Right hindlimb (tissue), 1 donor: ENCODE data around the gene VEGFA.

ENCODE experiments used
- DNase-seq: peaks from one replicate; pipeline ENCODE4 v3.0.0-alpha.2; 2018

The VEGFA gene

DNA sequence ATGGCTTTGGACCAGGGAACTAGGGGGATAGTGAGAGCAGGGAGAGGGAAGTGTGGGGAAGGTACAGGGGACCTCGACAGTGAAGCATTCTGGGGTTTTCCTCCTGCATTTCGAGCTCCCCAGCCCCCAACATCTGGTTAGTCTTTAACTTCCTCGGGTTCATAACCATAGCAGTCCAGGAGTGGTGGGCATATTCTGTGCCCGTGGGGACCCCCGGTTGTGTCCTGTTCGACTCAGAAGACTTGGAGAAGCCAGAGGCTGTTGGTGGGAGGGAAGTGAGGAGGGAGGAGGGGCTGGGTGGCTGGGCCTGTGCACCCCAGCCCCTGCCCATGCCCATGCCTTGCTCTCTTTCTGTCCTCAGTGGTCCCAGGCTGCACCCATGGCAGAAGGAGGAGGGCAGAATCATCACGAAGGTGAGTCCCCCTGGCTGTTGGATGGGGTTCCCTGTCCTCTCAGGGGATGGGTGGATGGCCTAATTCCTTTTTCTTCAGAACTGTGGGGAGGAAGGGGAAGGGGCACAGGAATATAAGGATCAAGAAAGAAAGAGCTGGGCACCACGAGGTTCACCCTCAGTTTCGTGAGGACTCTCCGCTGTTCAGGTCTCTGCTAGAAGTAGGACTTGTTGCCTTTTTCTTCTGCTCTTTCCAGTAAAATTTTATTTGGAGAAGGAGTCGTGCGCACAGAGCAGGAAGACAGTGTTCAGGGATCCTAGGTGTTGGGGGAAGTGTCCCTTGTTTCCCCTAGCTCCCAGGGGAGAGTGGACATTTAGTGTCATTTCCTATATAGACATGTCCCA lies 4.2 kb downstream of the VEGFA start:
- peak; percentile 23 for DNase-seq

DNA sequence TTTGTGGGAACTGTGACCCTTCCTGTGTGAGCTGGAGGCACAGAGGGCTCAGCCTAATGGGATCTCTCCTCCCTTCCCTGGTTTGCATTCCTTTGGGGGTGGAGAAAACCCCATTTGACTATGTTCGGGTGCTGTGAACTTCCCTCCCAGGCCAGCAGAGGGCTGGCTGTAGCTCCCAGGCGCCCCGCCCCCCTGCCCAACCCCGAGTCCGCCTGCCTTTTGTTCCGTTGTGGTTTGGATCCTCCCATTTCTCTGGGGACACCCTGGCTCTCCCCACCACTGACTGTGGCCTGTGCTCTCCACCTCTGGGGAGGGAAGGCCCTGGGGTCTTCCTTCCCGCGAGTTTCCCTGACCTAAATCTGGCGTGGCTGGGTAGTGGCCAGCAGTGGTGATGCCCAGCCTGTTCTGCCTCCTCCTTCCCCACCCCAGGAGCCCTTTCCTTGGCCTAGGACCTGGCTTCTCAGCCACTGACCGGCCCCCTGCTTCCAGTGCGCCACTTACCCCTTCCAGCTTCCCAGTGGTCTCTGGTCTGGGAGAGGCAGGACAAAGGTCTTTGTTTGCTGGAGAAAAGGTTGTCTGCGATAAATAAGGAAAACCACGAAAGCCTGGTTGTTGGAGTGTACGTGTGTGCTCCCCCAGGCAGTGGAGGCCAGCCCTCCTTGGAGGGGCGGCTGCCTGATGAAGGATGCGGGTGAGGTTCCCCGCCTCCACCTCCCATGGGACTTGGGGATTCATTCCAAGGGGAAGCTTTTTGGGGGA lies 4.9 kb downstream of the VEGFA start:
- DNase-seq: peak; percentile 66

DNA sequence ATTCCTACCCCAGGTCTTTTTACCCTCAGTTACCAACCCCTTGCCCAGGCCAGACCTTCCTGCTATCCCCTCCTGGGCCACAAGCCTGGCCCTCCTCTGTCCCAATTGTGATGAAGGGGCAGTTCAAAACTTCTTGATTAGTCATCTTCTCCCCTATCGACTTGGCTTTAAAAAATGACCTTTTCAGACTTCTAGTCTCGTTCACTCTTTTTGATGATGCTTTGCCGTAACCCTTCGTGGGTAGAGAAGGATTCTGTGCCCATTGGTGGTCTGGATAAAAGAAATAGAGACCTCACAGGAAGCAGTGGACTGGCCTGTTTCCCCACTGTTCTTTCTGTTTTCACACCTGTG lies 5.5 kb downstream of the VEGFA start:
- no peak for DNase-seq

DNA sequence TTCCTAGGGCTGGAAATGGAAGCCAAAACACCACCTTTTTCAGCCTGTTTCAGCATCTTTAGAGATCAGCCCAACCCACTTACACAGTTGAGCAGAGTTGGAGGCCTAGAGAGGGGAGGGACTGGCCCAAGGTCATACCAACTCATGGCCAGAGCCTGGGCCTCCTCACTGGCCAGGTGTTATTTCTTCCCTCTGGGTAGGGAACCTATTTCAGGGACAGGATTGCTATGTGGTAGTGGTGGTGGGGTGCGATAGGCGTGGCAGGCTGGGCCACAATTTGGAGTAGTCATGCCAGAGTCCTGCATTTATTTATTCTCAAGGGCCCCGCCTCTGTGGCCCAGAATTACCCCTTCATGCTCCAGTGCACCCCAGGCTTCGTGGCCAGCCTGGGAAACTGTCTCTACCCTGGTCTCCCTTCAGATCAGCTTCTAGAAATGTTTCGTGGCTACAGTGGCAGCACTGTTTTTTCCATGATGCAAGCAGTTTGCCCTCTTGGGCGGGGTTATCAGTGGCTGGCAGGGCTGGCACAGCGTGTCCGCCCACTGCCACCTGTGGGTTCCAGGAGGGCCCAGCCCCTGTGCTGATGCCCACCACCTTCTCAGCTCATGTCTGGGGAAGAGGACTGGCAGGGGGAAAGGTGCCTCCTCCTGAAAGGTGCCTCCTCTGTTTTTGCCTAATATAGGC lies 6.2 kb downstream of the VEGFA start:
- peak; percentile 13 for DNase-seq

DNA sequence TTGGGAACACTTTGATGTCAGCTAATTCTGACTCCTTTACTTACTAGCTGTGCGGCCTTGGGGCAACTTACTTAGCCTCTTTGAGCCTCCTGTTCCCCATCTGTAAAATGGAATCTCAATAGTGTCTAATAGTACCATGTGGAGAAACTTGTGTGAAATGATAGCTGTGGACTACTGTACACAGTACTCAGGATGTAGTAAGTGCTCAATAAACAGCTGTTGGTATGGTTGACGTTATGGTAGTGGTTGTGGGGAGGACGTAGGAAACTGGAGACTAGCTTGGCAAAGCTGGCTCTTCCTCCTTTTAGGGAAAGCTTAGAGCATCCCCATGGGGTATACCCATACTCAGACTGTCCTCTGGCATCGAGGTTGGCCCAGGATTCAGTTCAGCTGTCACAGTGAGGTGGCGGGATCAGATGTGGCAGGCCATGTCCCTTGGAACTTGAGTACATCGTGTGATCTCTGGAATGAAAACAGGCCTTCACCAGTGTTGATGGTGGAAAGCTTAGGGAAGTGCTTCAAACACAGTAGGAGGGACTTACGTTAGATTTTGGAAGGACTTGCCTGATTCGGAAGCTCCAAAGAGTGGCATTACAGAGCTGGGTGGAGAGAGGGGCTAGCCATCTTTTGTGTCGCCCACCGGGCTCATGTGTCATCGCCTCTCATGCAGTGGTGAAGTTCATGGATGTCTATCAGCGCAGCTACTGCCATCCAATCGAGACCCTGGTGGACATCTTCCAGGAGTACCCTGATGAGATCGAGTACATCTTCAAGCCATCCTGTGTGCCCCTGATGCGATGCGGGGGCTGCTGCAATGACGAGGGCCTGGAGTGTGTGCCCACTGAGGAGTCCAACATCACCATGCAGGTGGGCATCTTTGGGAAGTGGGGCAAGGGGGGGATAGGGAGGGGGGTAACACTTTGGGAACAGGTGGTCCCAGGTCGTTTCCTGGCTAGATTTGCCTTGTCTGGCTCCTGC lies 7.1 kb downstream of the VEGFA start:
- DNase-seq: no peak

DNA sequence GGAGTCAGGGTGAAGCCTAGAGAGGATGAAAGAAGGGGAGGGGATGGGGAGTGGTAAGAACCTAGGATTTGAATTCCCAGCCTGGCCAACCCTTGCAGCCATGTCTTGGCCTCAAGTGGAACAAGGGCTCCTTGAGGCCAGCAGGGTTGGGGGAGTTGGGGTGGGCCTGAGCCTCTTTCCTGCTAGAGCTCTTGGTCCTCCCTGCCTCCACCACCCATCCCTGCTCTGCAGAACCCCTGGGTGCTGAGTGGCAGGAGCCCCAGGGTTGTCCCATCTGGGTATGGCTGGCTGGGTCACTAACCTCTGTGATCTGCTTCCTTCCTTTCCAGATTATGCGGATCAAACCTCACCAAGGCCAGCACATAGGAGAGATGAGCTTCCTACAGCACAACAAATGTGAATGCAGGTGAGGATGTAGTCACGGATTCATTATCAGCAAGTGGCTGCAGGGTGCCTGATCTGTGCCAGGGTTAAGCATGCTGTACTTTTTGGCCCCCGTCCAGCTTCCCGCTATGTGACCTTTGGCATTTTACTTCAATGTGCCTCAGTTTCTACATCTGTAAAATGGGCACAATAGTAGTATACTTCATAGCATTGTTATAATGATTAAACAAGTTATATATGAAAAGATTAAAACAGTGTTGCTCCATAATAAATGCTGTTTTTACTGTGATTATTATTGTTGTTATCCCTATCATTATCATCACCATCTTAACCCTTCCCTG lies 8.3 kb downstream of the VEGFA start:
- DNase-seq: no peak

DNA sequence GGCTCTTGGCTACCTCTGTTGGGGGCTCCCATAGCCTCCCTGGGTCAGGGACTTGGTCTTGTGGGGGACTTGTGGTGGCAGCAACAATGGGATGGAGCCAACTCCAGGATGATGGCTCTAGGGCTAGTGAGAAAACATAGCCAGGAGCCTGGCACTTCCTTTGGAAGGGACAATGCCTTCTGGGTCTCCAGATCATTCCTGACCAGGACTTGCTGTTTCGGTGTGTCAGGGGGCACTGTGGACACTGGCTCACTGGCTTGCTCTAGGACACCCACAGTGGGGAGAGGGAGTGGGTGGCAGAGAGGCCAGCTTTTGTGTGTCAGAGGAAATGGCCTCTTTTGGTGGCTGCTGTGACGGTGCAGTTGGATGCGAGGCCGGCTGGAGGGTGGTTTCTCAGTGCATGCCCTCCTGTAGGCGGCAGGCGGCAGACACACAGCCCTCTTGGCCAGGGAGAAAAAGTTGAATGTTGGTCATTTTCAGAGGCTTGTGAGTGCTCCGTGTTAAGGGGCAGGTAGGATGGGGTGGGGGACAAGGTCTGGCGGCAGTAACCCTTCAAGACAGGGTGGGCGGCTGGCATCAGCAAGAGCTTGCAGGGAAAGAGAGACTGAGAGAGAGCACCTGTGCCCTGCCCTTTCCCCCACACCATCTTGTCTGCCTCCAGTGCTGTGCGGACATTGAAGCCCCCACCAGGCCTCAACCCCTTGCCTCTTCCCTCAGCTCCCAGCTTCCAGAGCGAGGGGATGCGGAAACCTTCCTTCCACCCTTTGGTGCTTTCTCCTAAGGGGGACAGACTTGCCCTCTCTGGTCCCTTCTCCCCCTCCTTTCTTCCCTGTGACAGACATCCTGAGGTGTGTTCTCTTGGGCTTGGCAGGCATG lies 9.2 kb downstream of the VEGFA start:
- no peak for DNase-seq

DNA sequence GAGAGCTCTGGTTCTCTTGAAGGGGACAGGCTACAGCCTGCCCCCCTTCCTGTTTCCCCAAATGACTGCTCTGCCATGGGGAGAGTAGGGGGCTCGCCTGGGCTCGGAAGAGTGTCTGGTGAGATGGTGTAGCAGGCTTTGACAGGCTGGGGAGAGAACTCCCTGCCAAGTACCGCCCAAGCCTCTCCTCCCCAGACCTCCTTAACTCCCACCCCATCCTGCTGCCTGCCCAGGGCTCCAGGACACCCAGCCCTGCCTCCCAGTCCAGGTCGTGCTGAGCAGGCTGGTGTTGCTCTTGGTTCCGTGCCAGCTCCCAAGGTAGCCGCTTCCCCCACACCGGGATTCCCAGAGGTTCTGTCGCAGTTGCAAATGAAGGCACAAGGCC lies 9.8 kb downstream of the VEGFA start:
- no peak for DNase-seq

DNA sequence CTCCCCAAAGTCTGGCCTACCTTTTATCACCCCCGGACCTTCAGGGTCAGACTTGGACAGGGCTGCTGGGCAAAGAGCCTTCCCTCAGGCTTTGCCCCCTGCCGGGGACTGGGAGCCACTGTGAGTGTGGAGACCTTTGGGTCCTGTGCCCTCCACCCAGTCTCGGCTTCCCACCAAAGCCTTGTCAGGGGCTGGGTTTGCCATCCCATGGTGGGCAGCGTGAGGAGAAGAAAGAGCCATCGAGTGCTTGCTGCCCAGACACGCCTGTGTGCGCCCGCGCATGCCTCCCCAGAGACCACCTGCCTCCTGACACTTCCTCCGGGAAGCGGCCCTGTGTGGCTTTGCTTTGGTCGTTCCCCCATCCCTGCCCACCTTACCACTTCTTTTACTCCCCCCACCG lies 10.3 kb downstream of the VEGFA start:
- no peak for DNase-seq

DNA sequence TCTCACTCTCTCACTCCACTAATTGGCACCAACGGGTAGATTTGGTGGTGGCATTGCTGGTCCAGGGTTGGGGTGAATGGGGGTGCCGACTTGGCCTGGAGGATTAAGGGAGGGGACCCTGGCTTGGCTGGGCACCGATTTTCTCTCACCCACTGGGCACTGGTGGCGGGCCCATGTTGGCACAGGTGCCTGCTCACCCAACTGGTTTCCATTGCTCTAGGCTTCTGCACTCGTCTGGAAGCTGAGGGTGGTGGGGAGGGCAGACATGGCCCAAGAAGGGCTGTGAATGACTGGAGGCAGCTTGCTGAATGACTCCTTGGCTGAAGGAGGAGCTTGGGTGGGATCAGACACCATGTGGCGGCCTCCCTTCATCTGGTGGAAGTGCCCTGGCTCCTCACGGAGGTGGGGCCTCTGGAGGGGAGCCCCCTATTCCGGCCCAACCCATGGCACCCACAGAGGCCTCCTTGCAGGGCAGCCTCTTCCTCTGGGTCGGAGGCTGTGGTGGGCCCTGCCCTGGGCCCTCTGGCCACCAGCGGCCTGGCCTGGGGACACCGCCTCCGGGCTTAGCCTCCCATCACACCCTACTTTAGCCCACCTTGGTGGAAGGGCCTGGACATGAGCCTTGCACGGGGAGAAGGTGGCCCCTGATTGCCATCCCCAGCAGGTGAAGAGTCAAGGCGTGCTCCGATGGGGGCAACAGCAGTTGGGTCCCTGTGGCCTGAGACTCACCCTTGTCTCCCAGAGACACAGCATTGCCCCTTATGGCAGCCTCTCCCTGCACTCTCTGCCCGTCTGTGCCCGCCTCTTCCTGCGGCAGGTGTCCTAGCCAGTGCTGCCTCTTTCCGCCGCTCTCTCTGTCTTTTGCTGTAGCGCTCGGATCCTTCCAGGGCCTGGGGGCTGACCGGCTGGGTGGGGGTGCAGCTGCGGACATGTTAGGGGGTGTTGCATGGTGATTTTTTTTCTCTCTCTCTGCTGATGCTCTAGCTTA lies 11.2 kb downstream of the VEGFA start:
- no peak for DNase-seq

DNA sequence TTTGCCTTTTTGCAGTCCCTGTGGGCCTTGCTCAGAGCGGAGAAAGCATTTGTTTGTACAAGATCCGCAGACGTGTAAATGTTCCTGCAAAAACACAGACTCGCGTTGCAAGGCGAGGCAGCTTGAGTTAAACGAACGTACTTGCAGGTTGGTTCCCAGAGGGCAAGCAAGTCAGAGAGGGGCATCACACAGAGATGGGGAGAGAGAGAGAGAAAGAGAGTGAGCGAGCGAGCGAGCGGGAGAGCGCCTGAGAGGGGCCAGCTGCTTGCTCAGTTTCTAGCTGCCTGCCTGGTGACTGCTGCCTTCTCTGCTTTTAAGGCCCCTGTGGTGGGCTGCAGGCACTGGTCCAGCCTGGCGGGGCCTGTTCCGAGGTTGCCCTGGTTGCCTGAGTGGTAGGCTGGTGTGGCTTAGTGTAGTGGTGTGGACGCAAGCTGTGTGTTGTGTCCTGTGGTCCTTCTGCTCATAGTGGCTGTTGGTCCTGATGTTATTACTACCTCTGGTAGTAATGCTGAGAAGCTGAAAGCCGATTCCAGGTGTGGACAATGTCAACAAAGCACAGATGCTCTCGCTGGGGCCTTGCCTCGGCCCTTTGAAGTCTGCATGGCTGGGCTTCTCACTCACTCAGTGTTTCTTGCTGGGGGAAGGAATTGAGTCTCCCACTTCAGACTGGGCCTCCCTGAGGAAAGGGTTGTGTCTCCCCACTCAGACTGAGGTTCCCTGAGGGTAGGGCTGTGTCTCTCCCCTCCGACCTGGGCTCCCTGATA lies 12.1 kb downstream of the VEGFA start:
- no peak for DNase-seq

DNA sequence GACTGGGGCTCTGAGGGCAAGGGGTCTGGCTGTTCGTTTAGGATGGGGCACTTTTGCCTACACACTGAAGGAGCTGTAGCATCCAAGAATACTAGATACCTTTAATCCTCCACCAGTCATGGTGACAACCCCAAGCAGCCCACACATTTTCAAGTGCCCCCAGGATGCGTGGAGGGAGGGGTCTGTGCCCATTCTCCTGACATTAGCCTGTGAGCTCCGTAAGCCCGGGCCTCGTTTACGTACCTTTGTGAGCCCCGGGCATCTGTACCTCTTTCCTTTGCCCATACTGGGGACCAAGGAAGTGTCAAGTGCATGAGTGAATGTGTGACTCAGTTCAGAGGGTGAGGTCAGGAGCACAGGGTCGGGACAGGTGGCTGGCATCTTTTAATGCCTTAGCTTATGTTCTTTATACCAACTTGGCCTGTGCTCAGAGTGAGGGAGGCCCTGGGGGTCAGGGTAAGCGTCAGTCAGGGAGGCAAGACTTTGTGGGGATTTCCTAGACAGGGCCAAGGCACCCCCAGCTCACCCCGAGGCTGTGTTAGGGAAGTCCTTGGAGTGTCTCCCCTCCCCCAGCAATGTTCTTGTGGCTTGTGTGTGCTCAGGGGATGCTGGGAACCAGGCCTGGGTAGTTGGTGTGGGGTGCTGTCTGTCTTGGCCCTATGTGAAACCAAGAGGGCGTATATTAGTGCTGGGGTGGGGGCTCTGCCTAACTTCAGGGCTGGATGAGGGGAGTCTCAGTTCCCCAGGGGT lies 12.9 kb downstream of the VEGFA start:
- DNase-seq: no peak

DNA sequence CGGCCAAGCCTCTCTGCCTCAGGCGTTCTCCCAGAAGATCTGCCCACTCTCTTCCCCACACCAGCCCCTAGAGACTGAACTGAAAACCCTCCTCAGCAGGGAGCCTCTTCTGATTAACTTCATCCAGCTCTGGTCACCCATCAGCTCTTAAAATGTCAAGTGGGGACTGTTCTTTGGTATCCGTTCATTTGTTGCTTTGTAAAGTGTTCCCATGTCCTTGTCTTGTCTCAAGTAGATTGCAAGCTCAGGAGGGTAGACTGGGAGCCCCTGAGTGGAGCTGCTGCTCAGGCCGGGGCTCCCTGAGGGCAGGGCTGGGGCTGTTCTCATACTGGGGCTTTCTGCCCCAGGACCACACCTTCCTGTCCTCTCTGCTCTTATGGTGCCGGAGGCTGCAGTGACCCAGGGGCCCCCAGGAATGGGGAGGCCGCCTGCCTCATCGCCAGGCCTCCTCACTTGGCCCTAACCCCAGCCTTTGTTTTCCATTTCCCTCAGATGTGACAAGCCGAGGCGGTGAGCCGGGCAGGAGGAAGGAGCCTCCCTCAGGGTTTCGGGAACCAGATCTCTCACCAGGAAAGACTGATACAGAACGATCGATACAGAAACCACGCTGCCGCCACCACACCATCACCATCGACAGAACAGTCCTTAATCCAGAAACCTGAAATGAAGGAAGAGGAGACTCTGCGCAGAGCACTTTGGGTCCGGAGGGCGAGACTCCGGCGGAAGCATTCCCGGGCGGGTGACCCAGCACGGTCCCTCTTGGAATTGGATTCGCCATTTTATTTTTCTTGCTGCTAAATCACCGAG lies 14.2 kb downstream of the VEGFA start:
- no peak for DNase-seq

DNA sequence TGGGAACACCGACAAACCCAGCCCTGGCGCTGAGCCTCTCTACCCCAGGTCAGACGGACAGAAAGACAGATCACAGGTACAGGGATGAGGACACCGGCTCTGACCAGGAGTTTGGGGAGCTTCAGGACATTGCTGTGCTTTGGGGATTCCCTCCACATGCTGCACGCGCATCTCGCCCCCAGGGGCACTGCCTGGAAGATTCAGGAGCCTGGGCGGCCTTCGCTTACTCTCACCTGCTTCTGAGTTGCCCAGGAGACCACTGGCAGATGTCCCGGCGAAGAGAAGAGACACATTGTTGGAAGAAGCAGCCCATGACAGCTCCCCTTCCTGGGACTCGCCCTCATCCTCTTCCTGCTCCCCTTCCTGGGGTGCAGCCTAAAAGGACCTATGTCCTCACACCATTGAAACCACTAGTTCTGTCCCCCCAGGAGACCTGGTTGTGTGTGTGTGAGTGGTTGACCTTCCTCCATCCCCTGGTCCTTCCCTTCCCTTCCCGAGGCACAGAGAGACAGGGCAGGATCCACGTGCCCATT lies 15.3 kb downstream of the VEGFA start:
- DNase-seq: no peak

DNA sequence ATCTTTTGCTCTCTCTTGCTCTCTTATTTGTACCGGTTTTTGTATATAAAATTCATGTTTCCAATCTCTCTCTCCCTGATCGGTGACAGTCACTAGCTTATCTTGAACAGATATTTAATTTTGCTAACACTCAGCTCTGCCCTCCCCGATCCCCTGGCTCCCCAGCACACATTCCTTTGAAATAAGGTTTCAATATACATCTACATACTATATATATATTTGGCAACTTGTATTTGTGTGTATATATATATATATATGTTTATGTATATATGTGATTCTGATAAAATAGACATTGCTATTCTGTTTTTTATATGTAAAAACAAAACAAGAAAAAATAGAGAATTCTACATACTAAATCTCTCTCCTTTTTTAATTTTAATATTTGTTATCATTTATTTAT lies 15.9 kb downstream of the VEGFA start:
- DNase-seq: no peak

DNA sequence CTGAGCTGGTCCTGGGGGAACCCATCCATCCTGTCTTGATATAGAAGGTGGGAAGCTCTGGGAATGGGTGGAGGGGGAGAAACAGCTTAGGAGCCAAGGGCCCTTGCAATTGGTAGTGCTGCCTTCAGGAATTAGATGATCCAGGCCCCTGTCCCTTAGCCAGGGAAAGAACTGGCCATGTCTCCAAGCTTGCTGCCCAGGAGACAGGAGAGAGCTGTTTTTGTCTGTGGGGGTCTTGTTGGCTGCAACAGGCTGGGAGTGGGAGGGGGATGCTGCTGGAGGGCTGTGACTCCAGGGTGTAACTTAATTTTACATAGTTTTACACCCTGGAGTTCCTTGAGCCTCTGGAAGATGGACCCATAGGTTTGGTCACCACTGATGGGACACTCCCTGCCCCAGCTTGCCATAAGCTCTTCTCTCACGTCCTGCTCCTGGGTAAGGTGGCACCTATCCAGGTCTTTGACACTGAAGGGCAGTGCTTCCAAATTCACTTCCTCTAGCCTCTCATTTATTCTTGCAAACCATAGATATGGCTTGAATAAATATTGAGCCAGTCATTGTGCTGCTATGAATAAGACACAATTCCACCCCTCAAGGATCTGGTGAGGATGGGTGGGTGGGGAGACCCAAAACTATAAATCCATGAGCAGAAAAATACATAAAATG lies 16.8 kb downstream of the VEGFA start:
- DNase-seq: no peak
